ENCODE measurements around the gene IMPDH2.

Gene IMPDH2

GRCh38 chr3:49028673-49029562 lies at the start of gene IMPDH2:
IMPDH2 (minus strand) TSS chr3:49029398; CDS start chr3:49029350, 48 bp downstream.
- DNase-seq, result peak; percentile 73 to 94

GRCh38 chr3:49076646-49077045 lies 47.4 kb upstream of the IMPDH2 start:
- DNase-seq, result no peak

- no peak for DNase-seq
Observed at GRCh38 chr3:49076116-49076515, 46.9 kb upstream of the IMPDH2 start.

- no peak for DNase-seq
Observed at GRCh38 chr3:49058011-49058410, 28.8 kb upstream of the IMPDH2 start.

GRCh38 chr3:49057268-49057667 lies 28.1 kb upstream of the IMPDH2 start:
- DNase-seq, result no peak

GRCh38 chr3:49054344-49054862 lies 25.2 kb upstream of the IMPDH2 start:
- no peak for DNase-seq

- no peak for DNase-seq
Observed at GRCh38 chr3:49053543-49053942, 24.3 kb upstream of the IMPDH2 start.

- no peak for DNase-seq
Observed at GRCh38 chr3:49035281-49035680, 6.1 kb upstream of the IMPDH2 start.

GRCh38 chr3:49034650-49035049 lies 5.5 kb upstream of the IMPDH2 start:
- DNase-seq, result no peak

GRCh38 chr3:49032646-49033304 lies 3.6 kb upstream of the IMPDH2 start:
- no peak for DNase-seq

- DNase-seq, result no peak
Observed at GRCh38 chr3:49030321-49030720, 1.1 kb upstream of the IMPDH2 start.

- DNase-seq, result no peak
Observed at GRCh38 chr3:49029563-49029884, 326 bp upstream of the IMPDH2 start.

GRCh38 chr3:49028298-49028672 lies 913 bp downstream of the IMPDH2 start:
- no peak for DNase-seq

- DNase-seq, result no peak
Observed at GRCh38 chr3:49027634-49028033, 1.6 kb downstream of the IMPDH2 start.

- DNase-seq, result no peak
Observed at GRCh38 chr3:49026536-49026935, 2.7 kb downstream of the IMPDH2 start.

- no peak for DNase-seq
Observed at GRCh38 chr3:49025793-49026520, 3.2 kb downstream of the IMPDH2 start.

GRCh38 chr3:49025005-49025792 lies 4.0 kb downstream of the IMPDH2 start:
- DNase-seq, result no peak

- no peak for DNase-seq
Observed at GRCh38 chr3:49024449-49024848, 4.7 kb downstream of the IMPDH2 start.

GRCh38 chr3:49023775-49024174 lies 5.4 kb downstream of the IMPDH2 start:
- no peak for DNase-seq

- DNase-seq, result no peak
Observed at GRCh38 chr3:49022688-49023171, 6.5 kb downstream of the IMPDH2 start.

GRCh38 chr3:49021813-49022687 lies 7.1 kb downstream of the IMPDH2 start, which contains the start of gene NDUFAF3:
NDUFAF3 (plus strand) TSS chr3:49022121; CDS start chr3:49022145, 24 bp downstream.
- DNase-seq, result peak; percentile 42 to 84

All from NCI-H446 (cell line).